SU-DHL-6 (cell line): Measurements from ENCODE around the gene FOXO3.
"Not testable (repeated sequence)": the region's sequence is repeated elsewhere in the genome, so short reads cannot be mapped to it uniquely, and the experiment has no call there.

Experiments
- H2AFZ ChIP-seq: fragments of 200-600 bp; sonication (generic); 2 replicates; pipeline ENCODE4 v1.6.1; 2014; ENCODE audit warnings: low read depth, mild to moderate bottlenecking, moderate library complexity, mixed read lengths, antibody characterized with exemption, low read length; ENCODE audit not compliant: severe bottlenecking
- H3F3A ChIP-seq: fragments of 200-600 bp; shearing (Covaris generic); 2 replicates; pipeline ENCODE4 v1.6.0; 2016; ENCODE audit warnings: antibody characterized with exemption, mild to moderate bottlenecking; ENCODE audit not compliant: insufficient read depth
- H3K27ac ChIP-seq: fragments of 200-600 bp; sonication (generic); 2 replicates; pipeline ENCODE4 v1.5.1; 2016; ENCODE audit warnings: low read depth, mild to moderate bottlenecking, low read length, moderate library complexity, mixed read lengths
- H3K27me3 ChIP-seq: fragments of 200-600 bp; sonication (generic), shearing (Covaris generic); 2 replicates; pipeline ENCODE4 v1.6.0; 2014; ENCODE audit warnings: mild to moderate bottlenecking, low read length
- H3K36me3 ChIP-seq: fragments of 200-600 bp; sonication (generic); 2 replicates; pipeline ENCODE4 v1.6.1; 2014; ENCODE audit warnings: mild to moderate bottlenecking, low read length, mixed read lengths
- H3K4me2 ChIP-seq: fragments of 300-600, 200-600 bp; shearing (Covaris generic), sonication (generic); 2 replicates; pipeline ENCODE4 v1.6.0; 2014; ENCODE audit warnings: low read length, low read depth, mild to moderate bottlenecking; ENCODE audit not compliant: poor library complexity, severe bottlenecking
- H3K4me3 ChIP-seq: fragments of 200-600 bp; sonication (generic); 2 replicates; pipeline ENCODE4 v1.5.1; 2014; ENCODE audit warnings: antibody characterized with exemption, low read length, mild to moderate bottlenecking, mixed read lengths; ENCODE audit not compliant: insufficient read depth, poor library complexity, severe bottlenecking
- H3K79me2 ChIP-seq: fragments of 200-600 bp; sonication (generic); 2 replicates; pipeline ENCODE4 v1.6.1; 2014; ENCODE audit warnings: mild to moderate bottlenecking, low read length, moderate library complexity; ENCODE audit not compliant: insufficient read depth
- H3K9ac ChIP-seq: fragments of 200-600 bp; sonication (generic); 2 replicates; pipeline ENCODE4 v1.7.0; 2014; ENCODE audit warnings: mild to moderate bottlenecking, low read length
- H3K9me2 ChIP-seq: fragments of 200-600 bp; sonication (generic); replicated peaks from 2 replicates; pipeline ENCODE4 v1.6.1; 2014; ENCODE audit warnings: low read length; ENCODE audit not compliant: insufficient read depth
- H3K9me3 ChIP-seq: fragments of 200-600 bp; sonication (generic); 2 replicates; pipeline ENCODE4 v1.6.1; 2014; ENCODE audit warnings: low read length, mixed read lengths; ENCODE audit not compliant: insufficient read depth
- H4K20me1 ChIP-seq: fragments of 200-600 bp; sonication (generic); 2 replicates; pipeline ENCODE4 v1.6.1; 2014; ENCODE audit warnings: low read depth, mild to moderate bottlenecking, antibody characterized with exemption, low read length, moderate library complexity, mixed read lengths
- EZH2phosphoT487 ChIP-seq: fragments of 200-600 bp; sonication (generic), shearing (Covaris generic); conservative IDR thresholded peaks from 2 replicates; pipeline ENCODE4 v1.6.1; 2018; ENCODE audit warnings: mild to moderate bottlenecking, antibody characterized with exemption, low read length, moderate library complexity, mixed read lengths
- TF ChIP-seq, protein P1 (sequence below): fragments of 200-600 bp; sonication (generic); IDR thresholded peaks from one replicate; pipeline ENCODE4 v1.5.1; 2017; ENCODE audit warnings: antibody characterized with exemption, mild to moderate bottlenecking, low read length, moderate library complexity; ENCODE audit not compliant: insufficient read depth, poor library complexity, severe bottlenecking

The FOXO3 gene

DNA sequence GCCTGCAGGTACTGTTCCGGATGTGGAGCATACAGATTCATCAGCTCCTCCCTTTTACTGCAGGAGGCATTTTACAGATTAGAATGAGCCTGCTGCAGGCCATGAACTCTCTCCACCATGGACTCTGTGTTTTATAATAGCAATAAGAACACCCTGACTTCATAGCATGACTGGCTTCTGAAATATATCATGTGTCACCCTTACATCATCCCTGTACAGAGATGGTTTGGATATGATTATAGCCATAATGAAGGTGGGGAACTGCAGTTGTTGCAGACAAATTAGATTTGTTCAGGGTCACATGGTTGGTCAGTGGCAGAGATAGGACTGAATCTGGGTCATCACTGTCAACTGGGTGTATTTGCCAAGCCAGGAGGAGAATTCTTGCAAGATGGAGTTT, 100.7 kb downstream of the FOXO3 start:
- no peaks in the 10 kb centered on the region for H3K36me3 ChIP-seq
- no peak overlapping the region for H3K9ac ChIP-seq
- no peak for TF ChIP-seq EZH2phosphoT487
- TF ChIP-seq, protein P1, sequence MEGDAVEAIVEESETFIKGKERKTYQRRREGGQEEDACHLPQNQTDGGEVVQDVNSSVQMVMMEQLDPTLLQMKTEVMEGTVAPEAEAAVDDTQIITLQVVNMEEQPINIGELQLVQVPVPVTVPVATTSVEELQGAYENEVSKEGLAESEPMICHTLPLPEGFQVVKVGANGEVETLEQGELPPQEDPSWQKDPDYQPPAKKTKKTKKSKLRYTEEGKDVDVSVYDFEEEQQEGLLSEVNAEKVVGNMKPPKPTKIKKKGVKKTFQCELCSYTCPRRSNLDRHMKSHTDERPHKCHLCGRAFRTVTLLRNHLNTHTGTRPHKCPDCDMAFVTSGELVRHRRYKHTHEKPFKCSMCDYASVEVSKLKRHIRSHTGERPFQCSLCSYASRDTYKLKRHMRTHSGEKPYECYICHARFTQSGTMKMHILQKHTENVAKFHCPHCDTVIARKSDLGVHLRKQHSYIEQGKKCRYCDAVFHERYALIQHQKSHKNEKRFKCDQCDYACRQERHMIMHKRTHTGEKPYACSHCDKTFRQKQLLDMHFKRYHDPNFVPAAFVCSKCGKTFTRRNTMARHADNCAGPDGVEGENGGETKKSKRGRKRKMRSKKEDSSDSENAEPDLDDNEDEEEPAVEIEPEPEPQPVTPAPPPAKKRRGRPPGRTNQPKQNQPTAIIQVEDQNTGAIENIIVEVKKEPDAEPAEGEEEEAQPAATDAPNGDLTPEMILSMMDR = no peak
- H3K27me3 ChIP-seq = no peaks in the 10 kb centered on the region
- H3K4me3 ChIP-seq = no peak overlapping the region
- no peaks in the 10 kb centered on the region for H3F3A ChIP-seq
- H3K4me2 ChIP-seq = no peak overlapping the region
- no peaks in the 10 kb centered on the region for H4K20me1 ChIP-seq
- H3K9me2 ChIP-seq = no peaks in the 10 kb centered on the region
- H2AFZ ChIP-seq = no peak overlapping the region
- H3K27ac ChIP-seq = no peak overlapping the region
- H3K79me2 ChIP-seq = no peaks in the 10 kb centered on the region
- H3K9me3 ChIP-seq = no peaks in the 10 kb centered on the region

DNA sequence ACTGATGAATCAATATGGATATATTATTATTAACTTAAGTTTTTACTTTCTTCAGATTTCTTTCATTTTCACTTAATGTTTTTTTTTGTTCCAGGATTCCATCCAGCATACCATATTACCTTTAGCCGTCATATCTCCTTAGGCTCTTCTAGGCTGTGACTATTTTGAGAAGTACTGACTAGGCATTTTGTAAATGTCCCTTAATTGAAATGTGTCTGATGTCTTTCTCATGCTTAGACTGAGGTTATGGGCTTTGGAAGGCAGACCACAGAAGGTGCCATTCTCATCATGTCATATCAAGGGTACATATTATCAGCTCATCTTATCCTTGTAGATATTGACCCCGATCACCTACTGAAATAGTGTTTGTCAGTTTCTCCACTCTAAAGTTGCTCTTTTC, 101.3 kb downstream of the FOXO3 start:
- Histone ChIP-seq H3K9ac (no peak overlapping the region), H3K36me3 (no peaks in the 10 kb centered on the region), H3K27me3 (no peaks in the 10 kb centered on the region), H3K9me2 (no peaks in the 10 kb centered on the region), H2AFZ (no peak overlapping the region), H3K9me3 (no peaks in the 10 kb centered on the region), H4K20me1 (no peaks in the 10 kb centered on the region), H3F3A (no peaks in the 10 kb centered on the region), H3K4me3 (no peak overlapping the region), H3K27ac (no peak overlapping the region), H3K4me2 (no peak overlapping the region), H3K79me2 (no peaks in the 10 kb centered on the region)
- TF ChIP-seq, protein P1 = no peak
- TF ChIP-seq EZH2phosphoT487 = no peak

DNA sequence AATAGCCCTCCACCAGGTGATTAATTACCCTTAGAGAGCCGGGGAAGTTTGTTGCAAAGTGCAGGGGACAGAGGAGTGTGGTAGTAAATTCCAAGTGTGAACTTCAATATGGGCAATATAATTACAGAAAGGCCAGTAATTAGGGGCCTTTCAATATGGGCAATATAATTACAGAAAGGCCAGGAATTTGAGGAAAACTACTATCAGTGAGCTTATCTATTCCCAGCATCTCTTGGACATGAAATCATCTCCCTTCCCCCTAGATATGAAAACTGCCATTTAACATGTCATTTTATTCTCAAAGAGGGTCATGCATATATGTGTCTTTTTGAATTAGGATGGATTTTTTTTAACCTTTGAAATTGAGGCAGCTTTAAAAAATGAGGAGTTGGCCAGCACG, 102.0 kb downstream of the FOXO3 start:
- Histone ChIP-seq H3K9me2 (no peaks in the 10 kb centered on the region), H3F3A (no peaks in the 10 kb centered on the region), H3K27me3 (no peaks in the 10 kb centered on the region), H3K9me3 (no peaks in the 10 kb centered on the region), H4K20me1 (no peaks in the 10 kb centered on the region), H3K27ac (no peak overlapping the region), H3K36me3 (no peaks in the 10 kb centered on the region), H3K4me3 (no peak overlapping the region), H3K79me2 (no peaks in the 10 kb centered on the region), H3K9ac (no peak overlapping the region), H2AFZ (no peak overlapping the region), H3K4me2 (no peak overlapping the region)
- TF ChIP-seq EZH2phosphoT487 = no peak
- TF ChIP-seq, protein P1 = no peak

DNA sequence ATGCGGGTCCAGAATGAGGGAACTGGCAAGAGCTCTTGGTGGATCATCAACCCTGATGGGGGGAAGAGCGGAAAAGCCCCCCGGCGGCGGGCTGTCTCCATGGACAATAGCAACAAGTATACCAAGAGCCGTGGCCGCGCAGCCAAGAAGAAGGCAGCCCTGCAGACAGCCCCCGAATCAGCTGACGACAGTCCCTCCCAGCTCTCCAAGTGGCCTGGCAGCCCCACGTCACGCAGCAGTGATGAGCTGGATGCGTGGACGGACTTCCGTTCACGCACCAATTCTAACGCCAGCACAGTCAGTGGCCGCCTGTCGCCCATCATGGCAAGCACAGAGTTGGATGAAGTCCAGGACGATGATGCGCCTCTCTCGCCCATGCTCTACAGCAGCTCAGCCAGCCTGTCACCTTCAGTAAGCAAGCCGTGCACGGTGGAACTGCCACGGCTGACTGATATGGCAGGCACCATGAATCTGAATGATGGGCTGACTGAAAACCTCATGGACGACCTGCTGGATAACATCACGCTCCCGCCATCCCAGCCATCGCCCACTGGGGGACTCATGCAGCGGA, 102.9 kb downstream of the FOXO3 start:
- not testable (repeated sequence) for H3K9ac ChIP-seq, H3K4me2 ChIP-seq, H3K79me2 ChIP-seq, H3K9me3 ChIP-seq, H3K27me3 ChIP-seq, H3F3A ChIP-seq, H3K4me3 ChIP-seq, H2AFZ ChIP-seq, H3K9me2 ChIP-seq, H4K20me1 ChIP-seq, H3K36me3 ChIP-seq, H3K27ac ChIP-seq
